A549 treated with CpdA at 1 μM for 4 hours (cell line): Measurements from ENCODE around the gene OR2T10. TPM values are rescaled to one million over a fixed set of nuclear protein-coding genes. Genes with fewer than 3 reads are reported as not detected.

ENCODE experiments used
- total RNA-seq: library from RNA; stranded (reverse); fragments of 200-300 nt; extraction: Qiagen RNA extraction; gene quantifications from 5 replicates; pipeline ENCODE4 v1.2.3, GENCODE V29; 2022; ENCODE audit warnings: low read depth

The OR2T10 gene, protein sequence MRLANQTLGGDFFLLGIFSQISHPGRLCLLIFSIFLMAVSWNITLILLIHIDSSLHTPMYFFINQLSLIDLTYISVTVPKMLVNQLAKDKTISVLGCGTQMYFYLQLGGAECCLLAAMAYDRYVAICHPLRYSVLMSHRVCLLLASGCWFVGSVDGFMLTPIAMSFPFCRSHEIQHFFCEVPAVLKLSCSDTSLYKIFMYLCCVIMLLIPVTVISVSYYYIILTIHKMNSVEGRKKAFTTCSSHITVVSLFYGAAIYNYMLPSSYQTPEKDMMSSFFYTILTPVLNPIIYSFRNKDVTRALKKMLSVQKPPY
- not detected in 5 replicates for total RNA-seq

DNA sequence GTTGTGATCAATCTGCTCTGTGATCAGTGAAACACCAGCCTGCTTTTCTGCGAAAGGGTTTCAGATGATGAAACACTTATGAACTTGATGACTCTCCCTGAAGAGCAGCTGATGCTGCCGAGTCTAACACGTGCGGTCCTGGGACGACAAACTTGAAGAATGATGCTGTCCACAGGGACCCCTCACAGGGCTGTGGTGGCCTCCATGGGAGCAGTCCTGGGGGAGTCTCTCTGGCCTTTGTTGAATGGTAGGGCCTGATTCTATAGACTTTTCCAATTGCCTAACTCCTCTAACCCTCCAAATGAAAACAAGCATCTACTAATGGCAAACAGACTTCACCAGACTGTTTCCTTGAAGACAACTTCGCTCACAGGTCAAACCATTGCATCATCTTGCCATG, at the start of gene OR2T10:
OR2T10 (minus strand) TSS at position 112 of the 400 bp plus-strand sequence. CDS start 3,932 bp downstream, outside the sequence.

DNA sequence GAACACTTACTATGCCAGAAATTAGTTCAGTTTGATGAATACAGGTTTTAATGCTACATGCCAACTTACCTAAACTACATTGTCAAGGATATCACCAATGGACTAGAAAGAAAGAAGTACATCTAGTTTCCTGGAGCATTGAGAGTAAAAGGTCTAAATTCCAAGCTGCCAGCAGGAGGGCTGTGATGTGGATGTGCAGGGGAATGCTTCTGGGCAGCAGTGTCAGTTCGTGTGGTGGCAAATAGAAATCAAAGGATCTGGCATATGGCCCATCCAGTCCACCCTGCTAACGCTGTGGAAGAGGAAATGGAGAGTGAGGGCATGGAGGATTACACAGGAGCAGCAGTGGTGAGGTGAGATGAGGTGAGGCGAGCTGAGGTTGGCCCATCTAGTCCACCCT, 47.7 kb upstream of the OR2T10 start, which contains the start of gene OR2T35:
OR2T35 (minus strand) TSS at position 101 of the 400 bp plus-strand sequence. CDS start 6,020 bp downstream, outside the sequence.

DNA sequence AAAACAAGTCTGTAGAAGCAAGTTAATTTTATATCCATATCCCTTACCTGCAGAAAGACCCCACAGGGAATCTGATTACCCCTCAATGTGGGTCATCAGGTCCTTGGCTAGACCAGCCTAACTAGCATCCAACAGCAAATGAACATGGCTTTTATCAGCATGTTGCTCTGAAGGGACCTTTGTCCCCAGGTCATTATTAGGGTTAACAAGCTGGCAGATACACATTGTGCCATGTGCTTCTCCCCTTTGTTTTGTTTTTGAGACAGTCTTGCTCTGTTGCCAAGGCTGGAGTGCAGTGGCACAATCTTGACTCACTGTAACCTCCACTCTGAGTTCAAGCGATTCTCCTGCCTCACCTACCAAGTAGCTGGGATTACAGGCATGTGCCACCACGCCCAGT, 37.5 kb upstream of the OR2T10 start, which contains the start of gene OR2T11:
OR2T11 (minus strand) TSS at position 101 of the 400 bp plus-strand sequence. CDS start 7,963 bp downstream, outside the sequence.

DNA sequence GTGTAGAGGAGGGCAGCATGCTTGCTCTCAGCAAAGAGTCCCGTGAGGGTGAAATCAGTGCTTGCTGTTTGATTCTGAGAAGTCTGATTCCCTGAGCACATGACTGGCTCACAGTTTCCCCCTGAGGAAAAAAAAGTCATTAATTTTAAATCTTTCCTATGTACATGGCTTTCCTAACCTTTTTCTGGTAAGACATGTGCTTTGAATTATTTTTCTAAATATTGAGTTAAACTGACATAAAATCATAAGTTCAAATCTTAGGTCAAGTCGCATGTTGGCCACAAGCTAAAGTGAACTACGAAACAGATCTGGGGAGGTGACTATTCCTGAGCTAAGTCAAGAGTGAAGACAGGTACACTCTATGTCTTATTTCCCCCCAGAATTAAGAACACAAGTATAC, 22.8 kb downstream of the OR2T10 start, which contains the start of gene OR2T34:
OR2T34 (minus strand) TSS at position 101 of the 400 bp plus-strand sequence; CDS start at position 101, 0 bp downstream.

DNA sequence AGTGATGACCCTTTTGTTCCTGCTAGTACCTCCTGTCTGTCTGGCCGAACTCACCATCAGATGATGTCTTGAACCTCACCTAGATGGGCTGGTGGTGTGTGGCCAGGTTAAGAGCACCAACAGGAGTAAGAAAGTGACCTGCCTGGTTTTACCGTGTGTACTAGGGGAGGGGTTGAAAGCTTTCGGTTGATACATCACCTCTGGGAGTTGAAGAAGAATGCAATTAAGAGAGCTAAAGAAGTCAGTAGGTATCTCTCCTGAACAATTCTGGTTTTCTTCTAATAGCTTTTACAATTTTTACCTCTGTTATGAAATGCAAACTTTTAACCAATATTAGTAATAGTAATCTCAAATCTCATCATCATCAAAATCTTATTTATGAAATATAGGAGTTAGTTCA, 34.8 kb downstream of the OR2T10 start, which contains the start of gene OR2T29:
OR2T29 (minus strand) TSS at position 101 of the 400 bp plus-strand sequence. CDS start 3,281 bp downstream, outside the sequence.

Other genes with a start within 250 kb of the OR2T10 start
- gene OR14C36, start 248.9 kb downstream of the OR2T10 start, total RNA-seq, result not detected in 5 replicates
- gene OR2T4, start 236.0 kb downstream of the OR2T10 start, total RNA-seq, result not detected in 5 replicates
- gene OR2T6, start 222.0 kb downstream of the OR2T10 start, total RNA-seq, result not detected in 5 replicates
- not detected in 5 replicates for gene OR2T1, start 194.7 kb downstream of the OR2T10 start, total RNA-seq
- gene OR2T2, start 152.1 kb downstream of the OR2T10 start, total RNA-seq, result not detected in 5 replicates
- not detected in 5 replicates for gene OR2T3, start 124.3 kb downstream of the OR2T10 start, total RNA-seq
- gene OR2T5, start 109.1 kb downstream of the OR2T10 start, total RNA-seq, result not detected in 5 replicates
- gene OR2G6, start 89.6 kb downstream of the OR2T10 start, total RNA-seq, result not detected in 5 replicates
- gene OR2T29, start 34.9 kb downstream of the OR2T10 start, total RNA-seq, result not detected in 5 replicates
- not detected in 5 replicates for gene OR2T34, start 22.9 kb downstream of the OR2T10 start, total RNA-seq
- not detected in 5 replicates for gene OR2T11, start 37.4 kb upstream of the OR2T10 start, total RNA-seq
- gene OR2T35, start 47.6 kb upstream of the OR2T10 start, total RNA-seq, result not detected in 5 replicates
- not detected in 5 replicates for gene OR2T27, start 57.8 kb upstream of the OR2T10 start, total RNA-seq
- gene OR14I1, start 105.1 kb upstream of the OR2T10 start, total RNA-seq, result not detected in 5 replicates
- 0.15 to 0.40 TPM (median 0.26 TPM) in 3 of 5 replicates, not detected in the others for gene LYPD8, start 158.1 kb upstream of the OR2T10 start, total RNA-seq
- 23.5 to 29.8 TPM (median 25.4 TPM) in 5 replicates for gene SH3BP5L, start 228.2 kb upstream of the OR2T10 start, total RNA-seq
- gene ZNF672, start 240.5 kb upstream of the OR2T10 start, total RNA-seq, result 15.2 to 25.5 TPM (median 24.4 TPM) in 5 replicates